Measurements from ENCODE around the gene CLIC6.
"Not testable (repeated sequence)": the region's sequence is repeated elsewhere in the genome, so short reads cannot be mapped to it uniquely, and the experiment has no call there.

CLIC6 gene

GRCh38 chr21:34650861-34651431, 17.8 kb upstream of the CLIC6 start:
- Histone ChIP-seq H3K27ac (no peak overlapping the region), H3K27me3 (no peaks in the 10 kb centered on the region), H3K36me3 (no peaks in the 10 kb centered on the region), H3K9ac (no peak overlapping the region), H3K4me3 (no peak overlapping the region), H4K20me1 (no peaks in the 10 kb centered on the region), H3K4me1 (no peaks in the 10 kb centered on the region), H3K4me2 (no peak overlapping the region), H3K9me3 (peaks cover 9% of the 10 kb centered on the region; the same call in 1 of the 2 replicates)
- no peak for TF ChIP-seq Cebpa-rat (IDR thresholded peaks at IDR 0.05)

GRCh38 chr21:34651642-34652041, 17.2 kb upstream of the CLIC6 start:
- H3K4me3 ChIP-seq = no peak overlapping the region
- H3K9me3 ChIP-seq = peaks cover 9% of the 10 kb centered on the region; the same call in 1 of the 2 replicates
- H3K36me3 ChIP-seq = no peaks in the 10 kb centered on the region
- no peak overlapping the region for H3K27ac ChIP-seq
- H3K4me2 ChIP-seq = no peak overlapping the region
- no peak overlapping the region for H3K9ac ChIP-seq
- TF ChIP-seq Cebpa-rat (IDR thresholded peaks at IDR 0.05) = no peak
- H3K4me1 ChIP-seq = no peaks in the 10 kb centered on the region
- no peaks in the 10 kb centered on the region for H4K20me1 ChIP-seq
- H3K27me3 ChIP-seq = no peaks in the 10 kb centered on the region

- no peak for TF ChIP-seq Cebpa-rat (IDR thresholded peaks at IDR 0.05)
Observed at GRCh38 chr21:34653522-34653921, 15.3 kb upstream of the CLIC6 start.

GRCh38 chr21:34661848-34662247, 6.9 kb upstream of the CLIC6 start:
- Histone ChIP-seq H3K4me3 (no peak overlapping the region), H3K9me3 (peaks cover 31% of the 10 kb centered on the region), H4K20me1 (no peaks in the 10 kb centered on the region), H3K4me2 (no peak overlapping the region), H3K9ac (no peak overlapping the region), H3K27ac (no peak overlapping the region), H3K4me1 (no peaks in the 10 kb centered on the region), H3K27me3 (no peaks in the 10 kb centered on the region; the same call in 1 of the 2 replicates), H3K36me3 (no peaks in the 10 kb centered on the region)
- no peak for TF ChIP-seq Cebpa-rat (IDR thresholded peaks at IDR 0.05)

More at GRCh38 chr21:34653522-34653921, 15.3 kb upstream of the CLIC6 start:
- Histone ChIP-seq H3K27ac (no peak overlapping the region), H3K4me3 (no peak overlapping the region), H4K20me1 (no peaks in the 10 kb centered on the region), H3K9ac (no peak overlapping the region), H3K36me3 (no peaks in the 10 kb centered on the region), H3K4me1 (no peaks in the 10 kb centered on the region), H3K4me2 (no peak overlapping the region), H3K27me3 (no peaks in the 10 kb centered on the region), H3K9me3 (peaks cover 9% of the 10 kb centered on the region; the same call in 1 of the 2 replicates)

GRCh38 chr21:34667761-34668160, 1.0 kb upstream of the CLIC6 start:
- H3K27me3 ChIP-seq = peaks cover 57% of the 10 kb centered on the region
- H3K9ac ChIP-seq = no peak overlapping the region
- peaks cover 7% of the 10 kb centered on the region; the same call in 1 of the 2 replicates for H4K20me1 ChIP-seq
- no peaks in the 10 kb centered on the region for H3K36me3 ChIP-seq
- no peak overlapping the region for H3K4me3 ChIP-seq
- H3K4me2 ChIP-seq = no peak overlapping the region
- H3K9me3 ChIP-seq = peaks cover 31% of the 10 kb centered on the region
- no peak overlapping the region for H3K27ac ChIP-seq
- TF ChIP-seq Cebpa-rat (IDR thresholded peaks at IDR 0.05) = no peak
- peaks cover 6% of the 10 kb centered on the region for H3K4me1 ChIP-seq

- Histone ChIP-seq H3K27ac (no peak overlapping the region), H4K20me1 (peaks cover 7% of the 10 kb centered on the region; the same call in 1 of the 2 replicates), H3K9ac (no peak overlapping the region), H3K4me1 (peaks cover 6% of the 10 kb centered on the region), H3K36me3 (no peaks in the 10 kb centered on the region), H3K4me2 (peak overlapping the region; percentile 68), H3K4me3 (peak overlapping the region; percentile 55), H3K9me3 (peaks cover 31% of the 10 kb centered on the region), H3K27me3 (peaks cover 62% of the 10 kb centered on the region)
- no peak for TF ChIP-seq Cebpa-rat (IDR thresholded peaks at IDR 0.05)
Observed at GRCh38 chr21:34669149-34669879, 520 bp downstream of the CLIC6 start.

- H3K36me3 ChIP-seq, H3K4me1 ChIP-seq, H3K9ac ChIP-seq, H3K27ac ChIP-seq, H4K20me1 ChIP-seq: not testable (repeated sequence)
- Histone ChIP-seq H3K4me2 (peak overlapping the region; percentile 68), H3K27me3 (peaks cover 62% of the 10 kb centered on the region), H3K4me3 (peak overlapping the region; percentile 55), H3K9me3 (peaks cover 31% of the 10 kb centered on the region)
Observed at GRCh38 chr21:34669880-34670219, 1.1 kb downstream of the CLIC6 start.

GRCh38 chr21:34670220-34670961, 1.6 kb downstream of the CLIC6 start:
- Histone ChIP-seq H3K4me3 (peak overlapping the region; percentile 55), H3K9ac (no peak overlapping the region), H3K27me3 (peaks cover 62% of the 10 kb centered on the region), H3K9me3 (peaks cover 31% of the 10 kb centered on the region), H3K4me1 (peaks cover 9% of the 10 kb centered on the region), H3K27ac (no peak overlapping the region), H3K36me3 (no peaks in the 10 kb centered on the region), H4K20me1 (peaks cover 7% of the 10 kb centered on the region; the same call in 1 of the 2 replicates), H3K4me2 (peak overlapping the region; percentile 68)
- no peak for TF ChIP-seq Cebpa-rat (IDR thresholded peaks at IDR 0.05)

GRCh38 chr21:34670962-34671348, 2.2 kb downstream of the CLIC6 start:
- no peak overlapping the region for H3K27ac ChIP-seq
- no peaks in the 10 kb centered on the region for H3K36me3 ChIP-seq
- H3K4me2 ChIP-seq = no peak overlapping the region
- peaks cover 31% of the 10 kb centered on the region for H3K9me3 ChIP-seq
- no peak overlapping the region for H3K9ac ChIP-seq
- peaks cover 7% of the 10 kb centered on the region; the same call in 1 of the 2 replicates for H4K20me1 ChIP-seq
- H3K4me3 ChIP-seq = no peak overlapping the region; the same call in 1 of the 2 replicates
- H3K27me3 ChIP-seq = peaks cover 62% of the 10 kb centered on the region
- TF ChIP-seq Cebpa-rat (IDR thresholded peaks at IDR 0.05) = no peak
- peaks cover 12% of the 10 kb centered on the region for H3K4me1 ChIP-seq

GRCh38 chr21:34671462-34671861, 2.7 kb downstream of the CLIC6 start:
- H3K36me3 ChIP-seq = no peaks in the 10 kb centered on the region
- H3K27ac ChIP-seq = no peak overlapping the region
- peaks cover 7% of the 10 kb centered on the region; the same call in 1 of the 2 replicates for H4K20me1 ChIP-seq
- no peak overlapping the region for H3K4me2 ChIP-seq
- no peak for TF ChIP-seq Cebpa-rat (IDR thresholded peaks at IDR 0.05)
- no peak overlapping the region for H3K4me3 ChIP-seq
- peaks cover 65% of the 10 kb centered on the region for H3K27me3 ChIP-seq
- no peak overlapping the region for H3K9ac ChIP-seq
- peaks cover 31% of the 10 kb centered on the region for H3K9me3 ChIP-seq
- peaks cover 12% of the 10 kb centered on the region for H3K4me1 ChIP-seq

All from BLaER1 (cell line).